ENCODE data around the gene EAF2.
"Not testable (repeated sequence)": the region's sequence is repeated elsewhere in the genome, so short reads cannot be mapped to it uniquely, and the experiment has no call there.

The EAF2 gene

DNA sequence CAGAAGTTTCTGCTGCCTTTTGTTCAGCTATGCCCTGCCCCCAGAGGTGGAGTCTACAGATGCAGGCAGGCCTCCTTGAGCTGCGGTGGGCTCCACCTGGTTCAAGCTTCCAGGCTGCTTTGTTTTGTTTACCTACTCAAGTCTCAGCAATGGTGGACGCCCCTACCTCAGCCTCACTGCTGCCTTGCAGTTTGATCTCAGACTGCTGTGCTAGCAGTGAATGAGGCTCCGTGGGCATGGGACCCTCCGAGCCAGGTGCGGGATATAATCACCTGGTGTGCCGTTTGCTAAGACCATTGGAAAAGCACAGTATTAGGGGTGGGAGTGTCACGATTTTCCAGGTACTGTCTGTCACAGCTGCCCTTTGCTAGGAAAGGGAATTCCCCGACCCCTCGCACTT is 28.2 kb downstream of the EAF2 start:
- DNase-seq (ENCODE audit: low read depth) = not testable (repeated sequence)

DNA sequence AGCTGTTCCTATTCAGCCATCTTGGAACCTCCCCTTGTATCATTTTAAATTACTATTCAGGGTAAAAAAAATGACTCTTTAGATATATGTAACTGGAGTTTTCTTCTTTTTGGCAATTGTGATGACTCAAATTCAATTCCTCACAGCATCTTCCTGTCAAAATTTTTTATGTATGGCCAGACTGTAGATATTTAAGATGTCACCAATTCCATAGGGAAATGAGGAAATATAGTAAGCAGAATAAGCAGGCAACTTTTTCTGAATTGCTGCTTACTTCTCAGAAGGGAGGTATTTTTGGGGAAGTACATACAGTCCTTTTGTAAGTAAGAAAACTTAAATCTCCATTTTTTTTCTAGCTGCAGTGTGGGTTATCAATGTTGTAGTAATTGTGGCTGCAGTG is 28.8 kb downstream of the EAF2 start:
- DNase-seq (ENCODE audit: low read depth) = no peak

DNA sequence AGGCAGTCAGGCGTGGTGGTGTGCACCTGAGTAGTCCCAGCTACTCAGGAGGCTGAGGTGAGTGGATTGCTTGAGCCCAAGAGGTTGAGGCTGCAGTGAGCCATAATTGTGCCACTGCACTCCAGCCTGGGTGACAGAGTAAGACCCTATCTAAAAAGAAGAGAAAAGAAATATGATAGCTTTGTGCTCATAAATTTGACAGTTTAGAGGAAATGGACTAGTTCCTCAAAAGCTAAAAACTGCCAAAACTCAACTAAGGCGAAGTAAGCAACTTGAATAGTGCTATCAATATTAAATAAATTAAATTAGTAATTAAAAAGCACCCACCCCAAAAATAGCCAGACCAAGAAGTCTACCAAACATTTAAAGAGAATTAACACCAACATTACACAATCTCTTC is 34.7 kb downstream of the EAF2 start:
- no peak for DNase-seq (ENCODE audit: low read depth)

DNA sequence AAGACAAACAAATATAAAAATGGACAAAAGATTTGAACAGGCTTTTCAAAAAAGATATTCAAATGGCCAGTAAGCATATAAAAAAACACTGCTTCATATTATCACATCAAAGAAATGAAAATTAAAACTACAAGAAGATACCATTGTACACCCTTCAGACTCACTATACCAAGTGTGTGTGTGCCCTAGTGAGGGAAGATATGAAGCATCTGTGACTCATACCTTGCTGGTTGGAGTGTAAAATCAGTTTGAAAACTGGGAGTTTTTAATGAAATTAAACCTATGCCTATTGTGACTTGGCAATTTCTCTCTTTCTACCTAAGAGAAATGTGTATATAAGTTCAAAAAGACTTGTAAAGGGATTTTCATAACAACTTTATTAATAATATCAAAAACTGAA is 35.7 kb downstream of the EAF2 start:
- no peak for DNase-seq (ENCODE audit: low read depth)

DNA sequence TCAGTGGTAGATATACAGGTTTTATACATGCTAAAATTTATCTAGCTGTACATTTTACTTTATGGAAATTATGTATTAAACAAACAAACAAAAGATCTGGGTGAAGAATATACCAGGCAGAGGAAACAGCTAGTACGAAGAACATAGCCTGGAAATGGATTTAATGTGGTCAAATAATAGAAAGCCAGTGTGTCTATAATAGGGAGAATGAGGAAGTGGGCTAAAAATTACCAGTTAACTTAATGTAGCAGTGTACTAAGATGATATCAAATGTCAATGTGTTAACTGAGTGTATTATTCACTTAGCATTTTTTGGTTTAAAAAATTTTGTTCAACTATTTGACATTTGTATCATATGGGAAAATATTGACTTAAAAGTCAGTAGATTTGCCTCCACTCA is 36.4 kb downstream of the EAF2 start:
- DNase-seq (ENCODE audit: low read depth) = no peak

DNA sequence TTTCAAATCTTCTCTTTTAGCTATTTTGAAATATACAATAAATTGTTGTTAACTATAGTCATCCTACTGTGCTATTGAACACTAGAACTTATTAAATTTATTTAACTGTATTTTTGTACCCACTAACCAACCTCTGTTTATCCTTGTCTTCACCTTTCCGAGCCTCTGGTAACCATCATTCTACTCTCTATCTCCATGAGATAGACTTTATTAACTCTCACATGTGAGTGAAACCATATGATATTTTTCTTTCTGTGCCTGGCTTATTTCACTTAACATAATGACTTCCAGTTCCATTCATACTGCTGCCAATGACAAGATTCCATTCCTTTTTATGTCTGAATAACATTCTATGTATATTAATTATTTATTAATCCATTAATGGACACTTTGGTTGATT is 43.4 kb downstream of the EAF2 start:
- DNase-seq (ENCODE audit: low read depth) = no peak

DNA sequence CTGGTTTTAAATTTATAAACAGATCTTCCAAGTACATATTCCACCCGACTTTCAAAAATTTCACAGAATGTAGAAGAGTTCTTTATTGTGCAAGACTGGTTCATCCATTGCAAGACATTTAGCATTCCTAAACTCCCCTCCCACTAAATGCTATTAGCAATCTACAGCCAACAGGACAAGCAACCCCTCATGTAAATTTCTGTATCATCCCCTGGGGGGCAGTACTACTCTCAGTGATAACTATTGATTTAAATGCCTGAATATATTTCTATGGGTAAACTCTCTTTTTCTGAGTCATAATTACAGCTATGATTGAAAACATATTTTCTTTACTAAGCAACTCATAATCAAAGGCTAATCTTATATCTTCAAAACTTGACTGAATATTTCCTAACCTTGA is 48.5 kb downstream of the EAF2 start:
- DNase-seq (ENCODE audit: low read depth) = no peak

DNA sequence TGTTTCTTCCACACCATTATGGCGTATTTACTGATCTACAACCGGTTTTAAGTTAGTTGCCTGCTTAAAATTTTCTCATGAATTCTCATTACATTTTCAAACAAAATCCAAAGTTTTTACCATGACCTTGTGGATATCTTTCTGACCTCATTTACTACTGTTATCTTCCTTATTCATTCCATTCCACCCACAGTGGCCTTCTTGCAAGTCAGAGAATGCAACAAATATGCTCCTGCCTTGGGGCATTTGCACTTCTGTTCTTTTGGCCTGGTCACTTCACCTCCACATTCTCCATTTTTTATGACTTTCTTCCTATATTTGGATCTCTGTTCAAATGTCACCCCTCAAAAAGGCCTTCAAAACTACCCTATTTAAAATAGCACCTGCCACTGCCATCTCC is 50.4 kb downstream of the EAF2 start:
- DNase-seq (ENCODE audit: low read depth) = no peak

DNA sequence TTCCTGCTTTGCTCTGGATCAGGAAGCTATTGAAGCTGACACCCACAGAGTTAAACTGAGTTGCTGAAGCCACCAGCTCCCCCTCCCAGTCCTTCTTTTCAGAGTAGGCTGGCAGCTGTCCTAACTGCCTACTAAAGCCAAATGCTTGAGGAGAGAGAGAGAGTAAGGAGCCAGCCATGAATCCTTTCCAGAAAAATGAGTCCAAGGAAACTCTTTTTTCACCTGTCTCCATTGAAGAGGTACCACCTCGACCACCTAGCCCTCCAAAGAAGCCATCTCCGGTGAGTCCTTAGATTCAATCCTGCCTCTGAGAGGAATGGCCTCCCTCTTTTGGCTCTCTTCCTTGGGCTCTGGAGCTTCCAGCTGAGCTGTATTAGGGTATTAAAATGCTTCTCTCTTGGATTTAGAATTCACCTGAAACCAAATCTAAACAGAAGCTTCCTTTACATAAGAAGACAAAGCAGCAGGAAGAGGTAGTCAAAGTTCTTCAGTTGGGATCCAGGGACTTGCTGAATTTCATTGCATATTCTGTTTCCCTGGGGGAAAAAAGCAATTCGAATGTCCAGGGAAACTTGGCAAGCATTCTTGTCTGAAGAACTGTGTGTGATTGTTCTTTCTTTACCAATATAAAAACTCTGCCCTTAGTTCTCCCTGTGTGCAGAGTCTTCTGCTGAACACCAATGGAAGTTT is 59.4 kb downstream of the EAF2 start, which contains the start of gene SLC15A2:
Gene SLC15A2, plus strand, starts transcription at position 101 of the 690 bp plus-strand sequence. Its CDS starts 76 bp downstream, at position 177.
- DNase-seq (ENCODE audit: low read depth) = no peak

DNA sequence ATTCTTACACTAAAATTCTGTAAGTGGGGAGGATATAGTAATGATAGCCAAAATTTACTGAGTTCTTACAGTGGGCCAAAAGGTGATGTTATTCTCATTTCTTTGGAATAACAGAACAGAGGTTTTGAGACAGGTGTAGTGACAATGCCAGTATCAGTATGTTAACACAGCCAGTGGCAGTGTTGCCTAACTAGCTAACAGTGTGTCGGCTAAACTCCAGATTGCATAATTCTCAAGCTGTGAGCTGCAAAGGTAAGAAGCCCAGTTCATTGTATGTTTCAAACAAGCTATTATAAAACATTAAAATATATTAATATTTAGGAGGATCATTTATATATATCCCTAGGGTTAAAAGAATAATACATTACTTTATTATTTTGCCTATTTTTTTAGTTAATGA is 60.1 kb downstream of the EAF2 start:
- no peak for DNase-seq (ENCODE audit: low read depth)

DNA sequence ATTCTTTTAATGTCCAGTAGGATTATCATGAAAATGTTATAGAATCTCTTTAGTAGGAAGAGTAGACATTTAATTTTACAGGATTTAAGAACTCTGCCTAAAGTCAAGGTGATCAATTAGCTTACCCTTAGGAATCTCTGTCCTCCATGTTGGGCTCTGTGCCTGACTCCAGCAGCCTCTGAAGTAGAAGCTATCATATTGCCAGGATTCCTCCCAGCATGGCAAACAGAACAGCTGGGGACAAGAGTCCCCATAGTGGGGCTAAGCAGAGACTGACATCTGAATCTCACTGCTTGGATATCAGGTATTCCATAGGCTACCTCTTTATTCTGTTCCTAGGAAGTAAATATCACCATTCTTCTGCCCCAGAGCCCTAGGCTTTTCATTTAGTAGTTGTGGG is 60.7 kb downstream of the EAF2 start:
- no peak for DNase-seq (ENCODE audit: low read depth)

DNA sequence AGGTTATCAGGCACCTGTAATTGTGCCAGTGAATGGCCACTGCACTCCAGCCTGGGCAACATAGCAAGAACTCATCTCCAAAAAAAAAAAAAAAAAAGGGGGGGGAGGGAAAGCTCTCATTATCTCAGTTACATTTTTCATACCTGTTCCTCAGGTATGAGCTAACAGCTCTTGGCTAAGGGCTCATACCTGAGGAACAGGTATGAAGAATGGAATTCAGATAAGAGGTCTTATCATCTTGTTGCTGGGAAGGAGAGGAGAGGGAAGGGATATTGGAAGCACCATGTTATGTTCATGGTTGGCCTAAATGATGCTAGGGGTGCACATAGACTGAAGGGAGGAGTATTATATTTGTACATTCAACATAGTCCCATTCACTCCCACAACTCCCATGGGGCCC is 61.8 kb downstream of the EAF2 start:
- no peak for DNase-seq (ENCODE audit: low read depth)

DNA sequence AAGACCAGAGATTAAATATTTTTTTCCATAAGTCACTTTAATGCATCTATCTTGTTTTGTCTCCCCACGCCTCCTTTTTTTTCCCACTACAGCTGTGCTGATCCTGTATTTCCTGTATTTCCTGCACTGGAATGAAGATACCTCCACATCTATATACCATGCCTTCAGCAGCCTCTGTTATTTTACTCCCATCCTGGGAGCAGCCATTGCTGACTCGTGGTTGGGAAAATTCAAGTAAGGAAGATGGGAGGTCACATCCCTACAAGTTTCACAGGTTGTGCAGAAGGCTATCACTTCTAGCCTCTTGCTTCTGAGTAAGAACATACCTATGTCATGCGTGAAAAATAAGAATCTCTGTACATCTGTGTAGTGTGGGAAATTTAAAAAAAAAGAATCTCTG is 62.3 kb downstream of the EAF2 start:
- DNase-seq (ENCODE audit: low read depth) = no peak

DNA sequence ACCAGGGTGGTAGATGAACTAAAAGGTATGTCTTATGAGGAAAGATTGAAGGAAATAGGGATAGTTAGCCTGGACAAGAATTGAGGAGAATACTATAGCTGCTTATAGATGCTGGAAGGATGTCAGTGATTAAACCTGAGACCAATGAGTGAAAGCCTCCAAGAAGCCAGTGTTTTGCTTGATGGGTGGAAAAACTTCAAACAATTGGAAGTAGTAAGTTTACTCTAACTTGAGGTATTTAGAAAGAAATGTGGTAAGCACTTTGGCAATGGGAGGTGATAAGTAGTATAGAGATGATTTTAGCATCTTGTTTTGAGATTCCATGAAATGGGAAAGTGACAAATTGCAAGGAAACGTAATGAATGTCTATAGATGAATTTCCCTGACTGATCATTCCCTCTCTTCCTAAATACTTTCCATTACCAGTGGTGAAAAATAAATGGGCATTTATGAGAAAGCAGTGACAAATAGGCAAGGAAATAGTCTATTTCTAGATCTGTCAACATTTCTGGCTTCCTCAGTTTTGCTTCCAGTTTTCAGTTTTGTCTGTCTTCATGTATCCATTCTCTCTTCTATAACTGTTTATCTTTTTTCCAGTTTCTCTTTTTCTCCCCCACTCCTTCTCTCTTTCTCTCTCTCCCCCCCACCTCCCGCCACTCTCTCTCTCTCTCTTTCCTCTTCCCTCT is 78.4 kb downstream of the EAF2 start:
- DNase-seq (ENCODE audit: low read depth) = no peak

DNA sequence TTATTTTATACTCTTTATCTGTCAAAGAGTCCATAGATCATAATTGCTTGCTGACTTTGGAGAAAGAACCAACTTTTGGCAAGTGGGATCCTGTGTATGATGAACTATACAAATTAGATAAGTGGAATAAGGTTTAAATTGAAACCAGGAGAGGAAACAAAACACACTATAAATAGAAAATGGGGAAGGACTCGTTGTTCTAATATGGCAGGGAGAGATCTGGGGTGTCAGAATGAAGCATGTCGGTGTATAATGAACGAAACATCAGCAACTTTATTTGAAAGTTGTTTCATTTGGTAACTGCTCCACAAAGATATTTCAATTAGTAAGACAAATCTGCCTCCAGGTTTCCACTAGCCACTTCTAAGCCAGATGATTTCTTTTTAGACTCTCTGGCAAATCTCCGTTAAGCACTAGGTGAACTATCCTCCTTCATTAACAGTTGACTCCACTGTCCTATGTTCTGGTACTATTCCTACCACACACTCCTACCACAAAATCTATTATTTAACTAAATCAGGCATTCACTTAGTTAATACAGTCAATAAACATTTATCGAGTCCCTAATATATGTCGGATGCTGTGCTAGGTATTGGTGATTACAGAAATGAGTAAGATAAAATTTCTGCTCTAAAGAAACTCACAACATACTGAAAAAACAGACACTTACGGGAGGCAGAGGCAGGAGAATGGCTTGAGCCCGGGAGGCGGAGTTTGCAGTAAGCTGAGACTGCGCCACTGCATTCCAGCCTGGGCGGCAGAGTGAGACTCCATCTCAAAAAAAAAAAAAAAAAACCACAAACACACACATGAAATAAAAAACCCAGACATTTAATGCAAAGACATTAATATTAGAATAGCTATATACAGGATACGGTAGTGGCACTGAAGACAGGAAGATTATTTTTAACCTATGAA is 79.3 kb downstream of the EAF2 start:
- no peak for DNase-seq (ENCODE audit: low read depth)

DNA sequence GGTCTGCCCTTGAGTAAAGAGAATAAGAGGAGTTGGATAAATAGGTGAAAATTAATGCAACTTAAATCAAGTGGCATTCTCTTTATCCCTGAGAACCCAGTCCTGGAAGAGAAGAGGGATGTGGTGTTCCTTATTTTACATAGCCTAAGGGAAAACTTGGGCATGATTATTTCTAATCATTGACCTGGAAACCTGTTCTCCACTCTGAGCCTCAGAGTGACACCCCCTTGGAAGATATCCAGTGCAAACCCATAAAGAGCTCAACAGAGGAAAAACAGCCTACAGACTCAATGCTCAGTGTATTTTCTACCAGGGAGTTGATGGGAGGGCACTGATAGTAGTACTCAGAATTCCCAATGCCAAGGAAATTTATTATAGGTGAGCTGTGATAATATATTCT is 81.2 kb downstream of the EAF2 start:
- no peak for DNase-seq (ENCODE audit: low read depth)

DNA sequence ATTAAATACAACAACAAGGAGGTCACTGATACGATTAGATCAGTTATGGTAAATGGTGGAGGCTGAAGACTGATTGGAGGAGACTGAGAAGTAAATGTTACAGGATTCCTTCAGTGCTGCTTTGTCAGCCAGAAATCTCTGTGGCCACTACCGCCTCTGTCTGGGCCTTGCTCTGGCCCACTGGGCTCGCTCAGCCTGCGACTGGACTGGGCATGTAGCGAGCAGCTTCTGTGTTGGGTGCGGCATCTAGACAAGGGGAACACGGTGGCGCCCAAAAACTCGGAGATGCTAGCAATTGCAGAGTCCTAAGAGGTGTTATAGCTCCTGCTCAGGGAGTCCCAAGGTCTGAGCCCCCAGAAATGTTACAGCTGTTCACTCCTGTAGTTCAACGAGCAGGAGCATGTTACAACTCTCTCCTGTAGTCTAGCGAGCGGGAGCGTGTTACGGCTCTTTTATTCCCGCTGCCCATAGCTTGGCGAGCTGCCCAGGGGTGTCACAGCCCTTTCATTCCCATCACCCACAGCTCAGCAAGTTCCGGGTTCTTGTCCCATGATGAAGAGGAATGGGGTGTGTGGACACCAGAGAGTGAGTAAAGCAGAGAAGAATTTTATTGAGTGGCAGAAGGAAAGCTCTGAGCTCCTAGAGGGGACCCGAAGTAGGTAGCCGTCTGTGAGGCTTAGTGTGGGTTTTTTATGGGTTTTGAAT is 83.9 kb downstream of the EAF2 start:
- DNase-seq (ENCODE audit: low read depth) = no peak

DNA sequence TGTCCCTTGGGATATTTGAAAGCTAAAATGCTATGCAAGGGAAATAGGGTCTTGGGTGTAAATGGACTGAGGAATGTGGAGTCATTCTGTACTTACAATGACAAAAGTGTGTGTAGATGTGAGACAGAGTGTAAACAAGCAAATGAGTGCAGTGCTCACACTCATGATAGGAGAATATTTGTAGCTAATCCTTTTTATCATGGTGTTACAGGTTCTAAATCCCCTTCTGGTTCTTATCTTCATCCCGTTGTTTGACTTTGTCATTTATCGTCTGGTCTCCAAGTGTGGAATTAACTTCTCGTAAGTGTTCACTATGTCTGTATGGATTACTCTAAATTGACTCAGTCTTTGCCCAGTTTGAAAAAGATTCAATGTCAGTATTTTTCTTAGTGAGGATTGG is 89.7 kb downstream of the EAF2 start:
- no peak for DNase-seq (ENCODE audit: low read depth)

DNA sequence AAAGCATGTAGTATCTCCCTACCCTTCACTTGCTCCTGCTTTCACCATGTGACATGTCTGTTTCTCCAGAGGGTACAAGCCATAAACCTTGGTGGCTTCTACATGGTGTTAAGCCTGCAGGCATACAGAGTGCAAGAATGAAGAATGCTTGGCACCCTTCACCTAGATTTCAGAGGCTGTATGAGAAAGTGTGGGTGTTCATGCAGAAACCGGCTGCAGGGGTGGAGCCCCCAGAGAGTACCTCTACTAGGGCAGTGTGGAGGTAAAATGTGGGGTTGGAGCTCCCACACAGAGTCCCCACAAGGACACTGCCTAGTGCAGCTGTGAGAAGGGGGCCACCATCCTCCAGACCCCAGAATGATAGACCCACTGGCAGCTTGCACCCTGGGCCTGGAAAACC is 91.4 kb downstream of the EAF2 start:
- DNase-seq (ENCODE audit: low read depth) = no peak

Data from activated T-cell treated with anti-CD3 and anti-CD28 coated beads for 48 hours (primary cell).